GM19240 (cell line): ENCODE data around the gene RAP1GAP2.

Experiments
- DNase-seq: peaks from one replicate; pipeline ENCODE4 v3.0.0; 2011; ENCODE audit warnings: low spot score; ENCODE audit not compliant: insufficient read length

RAP1GAP2 gene

DNA sequence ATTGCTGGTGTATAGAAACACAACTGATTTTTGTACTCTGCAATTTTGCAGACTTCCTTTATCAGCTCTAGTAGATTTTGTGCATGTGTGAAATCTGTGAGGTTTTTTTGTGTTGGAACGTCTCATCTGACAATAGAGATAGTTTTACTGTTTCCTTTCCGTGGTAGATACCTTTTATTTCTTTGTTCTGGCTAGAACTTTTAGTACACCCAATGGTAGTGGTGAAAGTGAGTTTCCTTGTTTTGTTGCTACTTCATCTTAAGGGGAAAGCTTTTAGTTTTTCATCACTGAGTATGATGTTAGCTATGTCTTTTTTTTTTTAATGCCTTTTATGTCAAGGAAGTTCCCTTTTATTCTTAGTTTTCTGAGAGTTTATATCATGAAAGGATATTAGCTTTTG is 149.1 kb downstream of the RAP1GAP2 start:
- DNase-seq: no peak

DNA sequence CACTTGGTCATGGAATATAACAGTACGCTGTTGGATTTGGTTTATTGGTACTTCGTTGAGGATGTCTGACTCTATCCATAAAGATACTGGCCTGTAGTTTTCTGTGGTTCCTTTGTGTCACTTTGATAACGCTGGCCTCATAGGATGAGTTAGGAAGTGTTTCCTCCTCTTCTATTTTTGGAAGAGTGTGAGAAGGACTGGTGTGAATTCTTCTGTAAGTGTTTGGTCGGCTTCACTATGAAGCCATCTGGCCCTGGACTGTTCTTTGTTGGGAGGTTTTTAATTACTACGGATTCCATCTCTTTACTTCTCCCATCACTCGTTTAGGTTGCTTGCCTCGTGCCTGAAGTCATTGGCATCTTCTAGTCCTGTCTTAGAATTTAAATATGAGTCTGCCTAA is 149.9 kb downstream of the RAP1GAP2 start:
- DNase-seq: no peak

DNA sequence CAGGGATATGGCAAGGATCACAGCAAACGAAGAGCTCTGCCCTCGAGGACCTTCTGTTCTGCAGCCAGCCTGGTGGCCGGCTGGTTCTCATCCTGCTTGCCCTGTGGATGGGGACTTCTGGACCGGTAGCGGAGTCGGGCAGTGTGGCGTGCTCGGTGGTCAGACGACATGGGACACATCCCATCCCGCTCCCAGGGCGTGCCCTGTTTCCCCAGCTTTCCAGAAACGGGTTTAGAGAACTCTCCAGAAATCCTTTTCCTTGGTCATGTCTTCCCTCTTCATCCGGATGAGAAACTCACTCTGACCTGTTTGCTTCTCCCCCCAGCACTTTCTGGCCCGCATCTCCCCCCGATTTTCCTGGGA is 151.3 kb downstream of the RAP1GAP2 start:
- DNase-seq: no peak

DNA sequence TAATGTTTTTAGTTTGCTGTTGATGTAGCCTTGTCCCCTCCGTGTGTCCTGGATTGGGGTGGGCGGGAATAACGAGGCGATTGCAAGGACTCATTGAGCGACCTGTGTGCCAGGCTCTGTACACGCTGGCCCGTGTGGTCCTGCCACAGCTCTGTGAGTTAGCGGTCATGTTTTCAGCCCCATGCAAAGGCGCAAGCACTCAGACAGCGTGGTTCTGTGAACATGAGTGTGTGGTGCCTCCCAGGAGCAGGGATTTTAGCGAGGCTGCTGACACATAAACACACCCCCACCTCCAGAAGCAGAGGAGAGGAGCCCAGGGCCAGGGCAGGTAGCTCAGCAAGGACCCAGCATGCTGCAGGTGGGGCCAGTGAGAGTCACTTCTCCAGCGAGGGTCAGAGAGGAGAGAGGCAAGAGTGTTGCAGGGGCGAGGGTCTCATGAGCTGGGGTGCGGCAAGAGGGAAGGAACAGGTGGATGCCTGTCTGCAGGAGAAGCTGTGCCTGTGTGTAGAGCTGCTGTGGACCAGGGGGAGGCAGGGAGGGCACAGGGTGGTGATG is 151.8 kb downstream of the RAP1GAP2 start:
- DNase-seq: no peak

DNA sequence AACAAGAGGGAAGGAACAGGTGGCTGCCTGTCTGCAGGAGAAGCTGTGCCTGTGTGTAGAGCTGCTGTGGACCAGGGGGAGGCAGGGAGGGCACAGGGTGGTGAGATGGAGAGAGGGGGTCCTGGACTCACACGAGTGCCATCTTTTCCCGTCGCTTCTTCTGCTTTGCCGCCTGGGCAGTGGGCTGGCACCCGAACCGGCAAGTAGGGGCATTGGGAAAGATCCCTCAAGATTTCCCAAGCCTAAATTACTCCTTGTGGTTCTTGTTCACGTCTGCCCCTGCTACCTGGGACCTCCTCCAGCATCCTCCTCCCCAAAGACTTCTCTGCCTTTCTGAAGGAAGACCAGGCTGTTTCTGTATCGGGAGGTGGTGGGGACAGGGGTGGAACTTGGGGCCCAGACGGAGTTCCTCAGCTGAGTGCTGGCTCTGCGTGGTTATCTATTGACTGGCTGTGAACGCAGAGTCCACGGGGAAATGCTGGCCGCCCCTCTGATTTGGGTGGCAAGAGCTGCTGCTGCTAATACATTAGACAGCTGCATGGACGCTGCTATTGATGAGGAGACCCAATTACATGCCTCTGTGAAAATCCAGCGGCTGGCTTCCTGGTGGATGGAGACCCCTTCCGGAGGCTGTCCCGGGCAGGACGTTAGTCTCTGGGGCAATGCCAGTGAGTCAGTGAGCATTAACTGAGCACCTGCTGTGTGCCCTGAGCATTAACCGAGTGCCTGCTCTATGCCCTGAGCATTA is 152.7 kb downstream of the RAP1GAP2 start:
- no peak for DNase-seq

DNA sequence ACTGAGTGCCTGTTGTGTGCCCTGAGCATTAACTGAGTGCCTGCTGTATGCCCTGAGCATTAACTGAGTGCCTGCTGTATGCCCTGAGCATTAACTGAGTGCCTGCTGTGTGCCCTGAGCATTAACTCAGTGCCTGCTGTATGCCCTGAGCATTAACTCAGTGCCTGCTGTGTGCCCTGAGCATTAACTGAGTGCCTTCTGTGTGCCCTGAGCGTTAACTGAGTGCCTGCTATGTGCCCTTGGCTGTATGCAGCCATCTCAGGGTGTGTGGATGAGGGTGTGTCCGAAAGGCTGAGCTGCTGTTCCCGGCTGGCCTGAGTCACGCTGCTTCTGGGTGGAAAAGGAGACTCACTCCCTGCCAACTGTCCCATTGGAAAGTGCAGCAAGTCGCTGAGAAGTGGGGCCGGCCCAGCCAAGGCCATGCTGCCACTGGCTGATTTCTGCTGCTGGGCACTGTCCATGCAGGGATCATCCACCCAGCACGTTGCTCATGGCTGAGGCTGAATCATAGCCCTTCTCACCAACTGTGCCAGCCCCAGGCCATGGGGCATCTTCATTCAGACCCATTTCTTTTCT is 153.3 kb downstream of the RAP1GAP2 start:
- DNase-seq: no peak

DNA sequence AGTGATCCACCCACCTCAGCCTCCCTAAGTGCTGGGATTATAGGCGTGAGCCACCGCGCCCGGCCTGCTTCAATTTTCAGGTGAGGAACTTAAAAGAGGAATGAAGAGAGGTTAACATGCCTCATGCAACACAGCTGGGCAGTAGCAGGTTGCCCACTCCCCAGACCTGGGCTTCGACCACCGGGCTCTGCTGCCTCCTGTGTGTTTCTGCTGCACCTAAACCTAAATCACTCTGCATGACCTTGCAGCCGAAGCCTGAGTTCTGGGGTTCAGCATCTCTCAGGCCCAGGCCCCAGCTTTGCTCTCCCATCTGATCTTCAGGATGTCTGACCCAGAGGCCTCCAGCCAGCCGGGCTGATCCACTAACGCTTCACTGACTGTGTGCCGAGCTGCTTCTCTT is 154.6 kb downstream of the RAP1GAP2 start:
- DNase-seq: no peak

DNA sequence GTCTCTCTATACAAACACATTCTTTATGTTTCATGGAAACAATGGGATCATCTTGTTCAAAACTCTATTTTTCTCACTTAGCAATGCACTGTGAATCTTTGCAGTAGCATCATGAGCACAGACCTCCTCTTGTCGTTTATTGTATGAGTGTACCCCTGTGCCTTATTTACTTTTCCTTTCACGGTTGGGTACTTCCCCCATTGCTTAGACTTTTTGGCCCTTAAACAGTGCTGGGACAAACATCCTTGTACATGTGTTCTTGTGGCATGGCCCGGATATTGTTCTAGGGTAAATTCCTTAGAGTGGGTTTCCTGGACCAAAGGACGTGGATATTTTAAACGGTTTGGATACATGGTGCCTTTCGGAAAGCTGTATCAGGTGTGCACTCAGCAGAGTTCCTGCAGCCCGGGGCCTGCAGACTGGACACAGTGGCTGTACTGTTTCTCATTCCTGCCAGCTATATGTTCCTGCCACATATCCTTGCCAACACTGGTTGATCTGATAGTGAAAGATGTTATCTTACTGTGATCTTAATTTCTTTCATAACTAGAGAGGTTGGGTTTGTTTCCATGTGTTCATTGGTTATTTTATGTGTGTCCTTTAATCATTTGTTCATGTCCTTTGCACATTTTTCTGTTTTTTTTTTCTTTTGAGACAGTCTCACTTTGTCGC is 156.1 kb downstream of the RAP1GAP2 start:
- no peak for DNase-seq

DNA sequence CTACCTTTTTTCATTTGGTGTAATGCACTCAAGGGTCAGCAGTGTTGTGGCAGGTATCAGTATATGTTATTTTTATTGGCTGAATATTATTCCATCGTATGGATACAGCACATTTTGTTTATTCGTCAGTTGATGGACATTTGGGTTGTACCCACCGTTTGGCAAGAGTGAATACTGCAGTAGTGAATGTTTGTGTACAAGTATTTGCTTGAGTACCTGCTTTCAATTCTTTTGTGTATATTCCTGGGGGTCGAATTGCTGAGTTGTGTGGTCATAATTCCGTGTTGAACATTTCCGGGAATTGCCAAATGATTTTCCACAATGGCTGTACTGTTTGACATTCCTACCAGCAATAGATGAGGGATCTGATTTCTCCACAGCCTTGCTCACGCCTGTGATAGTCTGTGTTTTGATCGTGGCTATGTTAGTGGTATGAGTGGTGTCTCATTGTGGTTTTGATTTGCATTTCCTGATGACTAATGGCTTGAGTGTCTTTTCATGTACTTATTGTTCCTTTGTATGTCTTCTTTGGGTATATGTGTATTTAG is 158.7 kb downstream of the RAP1GAP2 start:
- DNase-seq: no peak

DNA sequence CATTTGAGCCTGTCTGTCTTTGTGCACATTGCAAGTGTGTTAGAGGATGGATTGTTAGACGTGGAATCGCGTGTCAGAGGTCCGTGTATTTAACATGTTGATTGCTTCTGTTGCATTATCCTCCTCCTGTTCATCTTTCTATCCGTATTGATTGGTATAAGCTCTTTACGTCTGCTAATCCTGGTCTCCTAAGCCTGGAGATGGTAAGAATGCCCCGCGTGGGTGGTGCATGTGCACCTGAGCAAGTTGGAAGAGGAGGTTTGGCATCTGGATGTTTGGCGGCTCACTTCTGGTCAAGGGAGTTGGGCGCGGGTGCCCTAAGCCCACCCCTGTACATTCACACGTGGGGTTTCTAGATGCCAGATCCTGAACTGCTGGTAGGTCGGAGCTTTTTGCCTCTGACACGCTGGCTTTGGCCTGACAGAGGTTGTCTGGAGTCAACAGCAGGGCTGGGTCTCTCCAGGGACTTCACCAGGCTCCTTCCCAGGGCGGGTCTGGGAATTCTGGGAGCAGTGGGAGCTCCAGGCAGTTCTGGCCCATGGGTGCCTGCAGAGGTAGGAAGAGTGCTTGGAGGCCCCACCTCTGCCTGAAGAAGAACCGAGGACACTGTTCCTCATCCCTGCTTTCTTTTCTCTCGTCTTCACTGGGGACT is 159.8 kb downstream of the RAP1GAP2 start:
- no peak for DNase-seq

DNA sequence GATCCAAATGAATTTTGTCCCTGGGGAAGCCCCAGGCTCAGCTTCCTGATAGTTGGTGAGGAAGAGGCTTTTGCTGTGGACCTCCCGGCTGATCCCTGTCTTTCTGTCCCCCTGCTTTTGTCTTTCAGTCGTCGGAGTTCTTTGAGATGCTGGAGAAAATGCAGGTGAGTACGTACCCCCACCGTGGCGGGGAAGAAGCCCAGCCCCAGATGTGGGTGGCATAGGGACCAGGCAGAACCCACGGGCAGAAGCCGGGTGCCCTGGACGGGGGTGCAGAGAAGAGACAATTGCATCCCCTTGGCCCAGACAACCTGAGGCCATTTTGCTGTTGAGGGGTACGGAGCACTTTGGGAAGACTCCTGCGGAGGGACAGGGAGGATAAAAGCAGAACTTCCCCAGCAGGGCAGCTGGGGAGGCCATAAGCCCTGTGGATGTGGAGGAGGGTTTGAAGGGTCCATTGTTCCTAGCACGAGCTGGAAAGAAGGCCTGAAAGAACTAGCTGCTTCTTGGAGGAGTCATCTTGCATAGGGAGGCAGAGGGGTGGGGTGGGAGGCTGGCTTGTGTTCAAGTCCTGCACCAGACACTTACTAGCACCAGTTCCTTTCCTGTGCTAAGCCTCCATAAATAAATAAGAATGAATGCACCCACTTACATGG is 161.5 kb downstream of the RAP1GAP2 start:
- no peak for DNase-seq

DNA sequence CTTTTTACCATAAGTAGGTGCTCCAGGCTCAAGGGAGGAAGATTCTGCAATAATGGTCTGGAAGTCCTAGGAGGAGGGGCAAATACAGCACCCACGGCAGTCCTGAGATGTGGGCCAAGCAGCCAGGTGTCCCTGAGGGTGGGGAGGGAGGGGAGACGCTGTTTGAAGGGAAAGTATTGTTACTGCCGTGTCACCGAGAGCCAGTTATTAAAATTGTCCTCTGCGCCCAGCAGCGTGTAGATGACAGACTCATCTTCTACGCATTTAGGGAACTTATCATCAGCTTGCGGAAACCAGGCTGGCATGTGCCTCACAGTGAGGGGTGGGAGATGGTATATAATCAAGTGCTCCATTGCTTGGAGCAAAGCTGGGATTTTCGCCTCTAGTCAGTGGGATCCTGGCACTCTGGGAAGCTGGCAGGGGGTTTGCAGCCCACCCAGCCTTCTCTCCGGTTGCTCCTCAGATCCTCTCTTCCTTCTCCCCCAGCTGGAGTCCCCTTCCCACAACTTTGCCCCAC is 162.5 kb downstream of the RAP1GAP2 start:
- no peak for DNase-seq

DNA sequence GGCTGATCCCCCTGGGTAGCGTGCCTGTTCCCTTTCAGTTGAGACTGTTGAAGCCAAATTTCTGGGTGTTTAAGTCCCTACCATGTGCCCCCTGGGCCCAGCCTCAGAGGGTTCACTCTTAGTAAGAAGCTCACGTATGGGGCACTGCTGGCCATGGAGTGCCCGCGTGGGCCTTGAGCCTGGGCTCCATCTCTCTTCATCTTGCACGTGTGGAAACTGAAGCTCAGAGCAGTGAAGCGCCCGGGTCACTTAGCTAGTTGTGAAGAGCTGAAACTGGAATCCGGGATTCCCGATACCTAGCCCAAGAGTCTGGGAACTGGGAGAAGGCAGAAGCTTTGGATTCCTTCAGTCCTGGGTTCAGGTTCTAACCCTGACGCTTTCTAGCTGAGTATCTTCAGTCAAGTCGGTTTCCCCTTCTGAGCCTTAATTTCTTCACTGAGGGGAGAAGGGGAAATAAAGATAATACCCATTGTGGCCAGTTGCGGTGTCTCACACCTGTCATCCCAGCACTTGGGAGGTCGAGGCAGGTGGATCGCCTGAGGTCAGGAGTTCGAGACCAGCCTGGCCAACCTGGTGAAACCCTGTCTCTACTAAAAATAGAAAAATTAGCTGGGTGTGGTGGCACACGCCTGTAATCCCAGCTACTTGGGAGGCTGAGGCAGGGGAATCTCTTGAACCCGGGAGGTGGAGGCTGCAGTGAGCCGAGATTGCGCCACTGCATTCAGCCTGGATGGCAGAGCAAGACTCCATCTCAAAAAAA is 163.3 kb downstream of the RAP1GAP2 start:
- DNase-seq: no peak

DNA sequence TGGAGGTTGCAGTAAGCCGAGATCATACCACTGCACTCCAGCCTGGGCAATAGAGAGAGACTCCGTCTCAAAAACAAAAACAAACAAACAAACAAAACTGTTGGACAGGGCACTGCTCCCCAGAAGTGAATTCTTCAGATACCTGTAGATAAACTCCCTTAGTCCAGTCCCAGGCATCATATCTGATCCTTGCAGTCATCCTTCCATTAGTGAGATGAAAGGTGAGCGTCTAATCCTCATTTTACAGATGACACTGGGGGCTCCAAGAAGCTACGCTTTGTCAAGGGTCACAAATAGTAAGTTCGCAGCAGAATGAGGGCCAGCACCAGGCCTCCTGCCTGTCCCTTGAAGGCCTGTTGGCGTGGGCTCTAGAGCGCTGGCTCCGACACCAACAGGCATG is 165.2 kb downstream of the RAP1GAP2 start:
- no peak for DNase-seq

DNA sequence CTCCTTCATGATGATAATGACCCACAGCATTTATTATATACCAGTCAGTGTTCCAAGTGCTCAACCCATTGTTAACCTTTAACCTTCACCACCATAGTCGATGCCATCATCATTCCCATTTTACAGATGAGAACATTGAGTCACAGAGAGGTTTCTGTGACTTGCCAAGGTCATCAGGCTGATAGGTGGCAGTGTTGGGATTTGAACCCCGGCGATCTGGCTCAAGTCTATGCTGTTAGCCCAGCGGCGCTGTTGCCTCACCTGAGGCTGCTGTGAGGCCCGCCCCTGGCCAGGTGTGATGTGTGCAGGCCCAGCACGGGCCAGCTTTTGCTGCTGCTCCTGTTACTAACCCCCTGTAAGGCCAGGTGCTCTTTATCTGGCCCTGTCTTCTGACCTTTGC is 166.0 kb downstream of the RAP1GAP2 start:
- DNase-seq: no peak

DNA sequence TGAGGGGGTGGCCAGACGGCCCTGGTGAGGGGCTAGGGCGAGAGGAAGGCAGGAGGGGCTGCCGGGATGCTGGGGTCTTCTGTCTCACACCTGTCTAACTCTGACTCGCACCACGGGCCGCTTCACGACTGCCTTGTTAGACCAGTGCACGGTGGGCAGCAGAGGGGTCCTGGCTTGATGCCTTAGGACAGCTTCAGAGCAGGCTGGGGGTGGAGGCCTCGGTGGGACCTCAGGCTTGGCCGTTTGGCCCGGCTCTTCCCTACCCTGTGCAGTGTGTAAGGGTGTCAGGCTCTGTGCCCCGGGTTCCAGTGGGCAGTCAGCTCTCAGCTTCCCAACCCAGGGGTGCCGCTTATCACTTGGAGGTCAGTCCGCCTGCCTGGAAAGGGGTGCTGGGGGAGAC is 166.5 kb downstream of the RAP1GAP2 start:
- DNase-seq: no peak

DNA sequence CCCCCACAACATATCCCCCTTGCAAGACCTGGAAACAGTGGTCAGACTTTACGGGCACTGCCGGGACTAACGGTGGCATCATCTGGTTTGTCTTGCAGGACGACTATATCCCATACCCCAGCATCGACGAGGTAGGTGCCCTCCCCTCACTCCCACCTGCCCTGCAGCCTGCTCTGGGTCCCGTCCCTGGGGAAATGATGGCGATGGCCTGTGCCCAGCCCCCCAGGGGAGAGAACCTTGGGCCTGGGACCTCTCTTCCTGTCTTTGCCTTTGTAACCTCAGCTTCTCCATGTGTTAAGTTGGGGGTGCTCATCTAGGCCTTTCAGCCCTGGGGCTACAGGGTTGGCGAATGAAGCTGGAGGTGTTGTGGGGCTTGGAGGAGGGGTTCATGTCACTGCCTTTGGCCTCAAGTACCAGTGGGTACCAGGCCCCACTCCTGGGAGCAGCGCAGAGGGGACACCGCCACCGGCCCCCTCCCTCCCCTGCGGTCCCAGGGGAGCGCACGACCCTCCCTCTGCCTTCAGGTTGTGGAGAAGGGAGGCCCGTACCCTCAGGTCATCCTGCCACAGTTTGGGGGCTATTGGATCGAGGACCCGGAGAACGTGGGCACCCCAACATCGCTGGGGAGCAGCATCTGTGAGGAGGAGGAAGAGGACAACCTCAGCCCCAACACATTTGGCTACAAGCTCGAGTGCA is 167.2 kb downstream of the RAP1GAP2 start:
- DNase-seq: no peak

DNA sequence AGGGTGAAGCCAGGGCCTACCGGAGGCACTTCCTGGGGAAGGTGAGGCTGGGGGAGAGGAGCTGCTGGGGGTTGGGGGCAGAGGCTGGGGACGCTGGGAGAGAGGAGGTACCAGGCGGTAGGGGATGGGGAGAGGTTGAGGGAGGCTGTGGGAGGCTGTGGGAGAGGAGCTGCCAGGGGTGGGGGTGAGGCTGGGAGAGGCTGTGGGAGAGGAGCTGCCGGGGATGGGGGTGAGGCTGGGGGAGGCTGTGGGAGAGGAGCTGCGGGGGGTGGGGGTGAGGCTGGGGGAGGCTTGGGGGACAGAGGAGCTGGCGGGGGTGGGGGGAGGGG is 167.8 kb downstream of the RAP1GAP2 start:
- DNase-seq: no peak

DNA sequence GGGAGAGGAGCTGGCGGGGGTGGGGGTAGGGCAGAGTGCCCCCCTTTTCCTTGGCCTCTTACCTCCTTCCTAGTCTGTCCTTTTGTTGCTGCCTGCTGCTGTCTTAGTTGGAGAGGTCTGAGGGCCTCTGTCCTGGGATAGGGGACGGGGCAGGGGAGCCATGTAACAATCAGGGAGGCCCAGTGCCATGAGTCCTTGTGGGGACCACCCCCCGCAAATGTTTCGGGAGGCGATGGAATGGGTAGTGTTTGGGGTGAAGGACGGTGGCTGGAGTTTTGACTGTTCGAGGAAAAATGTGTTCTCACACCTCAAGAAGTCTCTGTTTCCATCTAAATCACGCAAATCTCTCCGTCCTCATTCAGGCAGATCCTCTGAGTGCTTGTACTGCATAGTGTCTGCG is 168.1 kb downstream of the RAP1GAP2 start:
- DNase-seq: no peak

DNA sequence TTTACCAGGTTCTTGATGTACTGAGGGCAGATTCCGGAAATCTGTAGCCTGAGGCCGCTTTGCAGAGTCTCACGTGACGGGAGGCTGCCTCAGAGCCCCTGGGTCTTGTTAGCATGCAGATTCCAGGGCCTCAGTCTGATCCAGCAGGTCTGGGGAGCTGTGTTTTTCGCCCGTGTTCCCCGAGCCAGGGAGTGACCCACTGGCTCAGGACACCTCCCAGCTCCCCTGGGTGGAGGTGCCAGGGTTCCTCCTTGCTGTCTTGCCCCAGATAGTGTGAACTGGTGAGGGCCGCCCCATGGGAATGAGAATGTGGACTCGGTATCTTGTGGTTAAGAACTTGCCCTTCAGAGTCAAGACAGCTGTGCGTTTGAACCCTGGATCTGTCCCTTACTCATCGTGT is 168.6 kb downstream of the RAP1GAP2 start:
- DNase-seq: no peak
